Measurements from ENCODE around the gene CDCP1.

GRCh38 chr3:45093176-45093575 lies 53.0 kb downstream of the CDCP1 start:
- TF ChIP-seq, protein P1, sequence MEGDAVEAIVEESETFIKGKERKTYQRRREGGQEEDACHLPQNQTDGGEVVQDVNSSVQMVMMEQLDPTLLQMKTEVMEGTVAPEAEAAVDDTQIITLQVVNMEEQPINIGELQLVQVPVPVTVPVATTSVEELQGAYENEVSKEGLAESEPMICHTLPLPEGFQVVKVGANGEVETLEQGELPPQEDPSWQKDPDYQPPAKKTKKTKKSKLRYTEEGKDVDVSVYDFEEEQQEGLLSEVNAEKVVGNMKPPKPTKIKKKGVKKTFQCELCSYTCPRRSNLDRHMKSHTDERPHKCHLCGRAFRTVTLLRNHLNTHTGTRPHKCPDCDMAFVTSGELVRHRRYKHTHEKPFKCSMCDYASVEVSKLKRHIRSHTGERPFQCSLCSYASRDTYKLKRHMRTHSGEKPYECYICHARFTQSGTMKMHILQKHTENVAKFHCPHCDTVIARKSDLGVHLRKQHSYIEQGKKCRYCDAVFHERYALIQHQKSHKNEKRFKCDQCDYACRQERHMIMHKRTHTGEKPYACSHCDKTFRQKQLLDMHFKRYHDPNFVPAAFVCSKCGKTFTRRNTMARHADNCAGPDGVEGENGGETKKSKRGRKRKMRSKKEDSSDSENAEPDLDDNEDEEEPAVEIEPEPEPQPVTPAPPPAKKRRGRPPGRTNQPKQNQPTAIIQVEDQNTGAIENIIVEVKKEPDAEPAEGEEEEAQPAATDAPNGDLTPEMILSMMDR (IDR thresholded peaks at IDR 0.05 in 4 of 5, conservative IDR thresholded peaks at IDR 0.05 in 1 of 5) = no peak
- no peak for TF ChIP-seq POLR2A (IDR thresholded peaks at IDR 0.05)

All from gastrocnemius medialis (tissue), 4 donors.